Esophagus squamous epithelium (tissue), 5 donors: ENCODE results near the gene STK32C. TPM values are rescaled to one million over a fixed set of nuclear protein-coding genes. Genes with fewer than 3 reads are reported as not detected.

Source experiments
- DNase-seq: peaks from one replicate; lab custom pipeline; 2025; lab: John Stamatoyannopoulos, UW
- H3K27ac ChIP-seq, 4 donors: fragments of 200-600 bp; sonication (generic); one replicate each; pipeline ENCODE4 v1.5.1; 2016 to 2019; ENCODE audit warnings: mild to moderate bottlenecking in 1 of 4
- H3K27me3 ChIP-seq, 4 donors: fragments of 200-600 bp; sonication (generic); 1 replicate in 3 of 4; 2 replicates in 1 of 4; pipeline versions ENCODE4 v1.5.1 to v1.6.0; 2017 to 2021; ENCODE audit warnings: antibody characterized with exemption in 1 of 4
- H3K36me3 ChIP-seq, 3 donors: fragments of 200-600 bp; sonication (generic); one replicate each; pipeline ENCODE4 v1.5.1; 2016 to 2019
- H3K4me1 ChIP-seq, 3 donors: fragments of 200-600 bp; sonication (generic); one replicate each; pipeline ENCODE4 v1.5.1; 2017 to 2019
- H3K4me3 ChIP-seq, 4 donors: fragments of 200-600 bp; sonication (generic); 1 replicate in 3 of 4; 2 replicates in 1 of 4; pipeline ENCODE4 v1.5.1; 2016 to 2019; ENCODE audit warnings: mild to moderate bottlenecking in 2 of 4, moderate library complexity in 1 of 4
- H3K9me3 ChIP-seq, 3 donors: fragments of 200-600 bp; sonication (generic); one replicate each; pipeline ENCODE4 v1.5.1; 2016 to 2019
- CTCF ChIP-seq, 6 experiments: fragments of 450-650 bp in 4 of 6; fragments of 200-600 bp in 2 of 6; sonication (generic) in 2 of 6; IDR thresholded peaks; one replicate each; pipeline ENCODE4 v1.5.1; 2016 to 2019; ENCODE audit warnings: antibody characterized with exemption in 6 of 6, mild to moderate bottlenecking in 4 of 6, moderate library complexity in 4 of 6
- POLR2A ChIP-seq, 4 donors: fragments of 450-650 bp; IDR thresholded peaks; one replicate each; pipeline ENCODE4 v1.6.1; 2017; ENCODE audit warnings: antibody characterized with exemption in 4 of 4, mild to moderate bottlenecking in 4 of 4, moderate library complexity in 3 of 4
- WGBS, 2 donors: methylation state at CpG; one replicate each; pipeline ENCODE4 v1.1.5; 2018; 5-methylcytosine and 5-hydroxymethylcytosine counted together
- intact Hi-C: fragments of 100-400 bp; cut with DNase I; formaldehyde crosslinking; loops from one replicate; pipeline ENCODE4 v1.15.0; 2022
- total RNA-seq, 4 donors: library from RNA; depleted of rRNA; stranded (reverse); fragments of >200 nt; gene quantifications; one replicate each; pipeline ENCODE4 v1.1.0, GENCODE V29; 2016
- donor health status: DM: yes; HTN: yes; CAD: no.

STK32C gene
- total RNA-seq, 4 donors from 2014 or later: 2.3 to 5.5 (median 2.6) TPM

- no peak overlapping the region for H3K4me3 ChIP-seq
- intact Hi-C loops: no loop called here
- no peak for DNase-seq
Observed at GRCh38 chr10:132311338-132311939, 3.7 kb upstream of the STK32C start.

GRCh38 chr10:132310701-132311337 is 3.1 kb upstream of the STK32C start:
- Histone ChIP-seq H3K4me1 (peaks cover 8 to 26% (median 16%) of the 10 kb centered on the region in 3 donors), H3K27ac (no peak overlapping the region), H3K4me3 (no peak overlapping the region), H3K36me3 (no peaks in the 10 kb centered on the region), H3K27me3 (peaks cover 0 to 32% (median 0%) of the 10 kb centered on the region in 4 donors), H3K9me3 (no peaks in the 10 kb centered on the region)
- TF ChIP-seq CTCF (IDR thresholded peaks at IDR 0.05) (no peak), POLR2A (IDR thresholded peaks at IDR 0.05) (no peak)
- intact Hi-C loops: no loop called here
- 60 to 77% methylated on average over 7 to 12 of the region's 17 CpGs for WGBS, 2 donors
- no peak for DNase-seq

More at GRCh38 chr10:132311338-132311939, 3.7 kb upstream of the STK32C start:
- H3K27ac ChIP-seq: no peak overlapping the region
- H3K9me3 ChIP-seq: no peaks in the 10 kb centered on the region
- H3K4me1 ChIP-seq: peaks cover 8 to 24% (median 16%) of the 10 kb centered on the region in 3 donors
- H3K36me3 ChIP-seq: no peaks in the 10 kb centered on the region
- WGBS, 2 donors: 81 to 88% methylated on average over 11 to 15 of the region's 18 CpGs
- TF ChIP-seq CTCF (IDR thresholded peaks at IDR 0.05) (no peak), POLR2A (IDR thresholded peaks at IDR 0.05) (no peak)
- H3K27me3 ChIP-seq: peaks cover 0 to 26% (median 0%) of the 10 kb centered on the region in 4 donors

- Histone ChIP-seq H3K9me3 (no peaks in the 10 kb centered on the region), H3K4me3 (no peak overlapping the region), H3K36me3 (no peaks in the 10 kb centered on the region), H3K27me3 (peaks cover 0 to 39% (median 0%) of the 10 kb centered on the region in 4 donors), H3K27ac (no peak overlapping the region), H3K4me1 (peaks cover 8 to 26% (median 16%) of the 10 kb centered on the region in 3 donors)
- intact Hi-C loops: no loop called here
- no peak for DNase-seq
- WGBS, 2 donors: 86 to 87% methylated on average over 6 to 7 of the region's 7 CpGs
- no peak for TF ChIP-seq CTCF (IDR thresholded peaks at IDR 0.05)
- TF ChIP-seq POLR2A (IDR thresholded peaks at IDR 0.05): no peak
Observed at GRCh38 chr10:132309879-132310591, 2.3 kb upstream of the STK32C start.

- intact Hi-C loops: no loop called here
- Histone ChIP-seq H3K4me3 (no peak overlapping the region), H3K9me3 (no peaks in the 10 kb centered on the region), H3K4me1 (peaks cover 8 to 26% (median 16%) of the 10 kb centered on the region in 3 donors), H3K27ac (no peak overlapping the region), H3K36me3 (no peaks in the 10 kb centered on the region), H3K27me3 (peaks cover 0 to 45% (median 0%) of the 10 kb centered on the region in 4 donors)
- no peak for DNase-seq
- TF ChIP-seq POLR2A (IDR thresholded peaks at IDR 0.05) (no peak), CTCF (IDR thresholded peaks at IDR 0.05) (no peak)
- 60 to 63% methylated on average over 6 to 11 of the region's 12 CpGs for WGBS, 2 donors
Observed at GRCh38 chr10:132309471-132309865, 1.7 kb upstream of the STK32C start.
